ENCODE results near the gene FRYL. TPM values are rescaled to one million over a fixed set of nuclear protein-coding genes. Genes with fewer than 3 reads are reported as not detected.

FRYL gene
- total RNA-seq, 1 experiment from 2014 or later, result 43.1 TPM

DNA sequence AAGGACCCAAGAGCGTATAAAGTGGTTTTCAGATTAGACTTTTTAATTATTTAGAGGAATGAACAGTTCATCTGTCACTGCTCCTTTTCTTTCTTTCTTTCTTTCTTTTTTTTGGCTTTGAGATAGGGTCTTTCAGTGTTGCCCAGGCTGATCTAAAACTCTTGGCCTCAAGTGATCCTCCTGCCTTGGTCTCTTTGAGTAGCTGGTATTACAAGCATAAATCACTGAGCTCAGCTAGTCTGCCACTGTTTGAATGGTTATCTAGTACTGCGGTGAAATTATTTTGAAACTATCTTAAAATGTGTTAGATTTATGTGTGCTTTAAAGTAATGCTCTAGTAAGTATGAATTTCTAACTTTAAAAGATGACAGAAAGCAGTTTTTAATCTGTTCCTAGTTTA lies 6.5 kb upstream of the FRYL start:
- ChIA-PET POLR2A (ENCODE audit: low non-redundant PET) (no interaction called here), CTCF (no interaction called here)
- no peak overlapping the region for H3K4me3 ChIP-seq (ENCODE audit: low read depth, low read length, poor library complexity, severe bottlenecking)
- intact Hi-C loops (cut with micrococcal nuclease; ENCODE audit: unreplicated experiment), result no loop called here
- H3K27me3 ChIP-seq (replicated peaks; ENCODE audit: insufficient read depth, low read depth, low read length, poor library complexity), result no peaks in the 10 kb centered on the region
- no peak for DNase-seq (ENCODE audit: low spot score)
- H3K9me3 ChIP-seq (ENCODE audit: low read depth, low read length, poor library complexity, severe bottlenecking), result no peaks in the 10 kb centered on the region
- TF ChIP-seq EZH2 (IDR thresholded peaks at IDR 0.05; ENCODE audit: borderline replicate concordance, low read depth, low read length, poor library complexity, severe bottlenecking), result no peak
- TF ChIP-seq, protein P1, sequence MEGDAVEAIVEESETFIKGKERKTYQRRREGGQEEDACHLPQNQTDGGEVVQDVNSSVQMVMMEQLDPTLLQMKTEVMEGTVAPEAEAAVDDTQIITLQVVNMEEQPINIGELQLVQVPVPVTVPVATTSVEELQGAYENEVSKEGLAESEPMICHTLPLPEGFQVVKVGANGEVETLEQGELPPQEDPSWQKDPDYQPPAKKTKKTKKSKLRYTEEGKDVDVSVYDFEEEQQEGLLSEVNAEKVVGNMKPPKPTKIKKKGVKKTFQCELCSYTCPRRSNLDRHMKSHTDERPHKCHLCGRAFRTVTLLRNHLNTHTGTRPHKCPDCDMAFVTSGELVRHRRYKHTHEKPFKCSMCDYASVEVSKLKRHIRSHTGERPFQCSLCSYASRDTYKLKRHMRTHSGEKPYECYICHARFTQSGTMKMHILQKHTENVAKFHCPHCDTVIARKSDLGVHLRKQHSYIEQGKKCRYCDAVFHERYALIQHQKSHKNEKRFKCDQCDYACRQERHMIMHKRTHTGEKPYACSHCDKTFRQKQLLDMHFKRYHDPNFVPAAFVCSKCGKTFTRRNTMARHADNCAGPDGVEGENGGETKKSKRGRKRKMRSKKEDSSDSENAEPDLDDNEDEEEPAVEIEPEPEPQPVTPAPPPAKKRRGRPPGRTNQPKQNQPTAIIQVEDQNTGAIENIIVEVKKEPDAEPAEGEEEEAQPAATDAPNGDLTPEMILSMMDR (conservative IDR thresholded peaks at IDR 0.05; ENCODE audit: low read depth, low read length), result no peak
- H3K4me1 ChIP-seq (ENCODE audit: insufficient read depth, low read length, poor library complexity, severe bottlenecking), result no peaks in the 10 kb centered on the region
- BruUV-seq (replicated peaks), result no TSS peak
- no peak overlapping the region for H3K27ac ChIP-seq (ENCODE audit: low read depth, low read length, poor library complexity, severe bottlenecking)
- no peaks in the 10 kb centered on the region for H3K36me3 ChIP-seq (ENCODE audit: insufficient read depth, low read length, poor library complexity, severe bottlenecking)

DNA sequence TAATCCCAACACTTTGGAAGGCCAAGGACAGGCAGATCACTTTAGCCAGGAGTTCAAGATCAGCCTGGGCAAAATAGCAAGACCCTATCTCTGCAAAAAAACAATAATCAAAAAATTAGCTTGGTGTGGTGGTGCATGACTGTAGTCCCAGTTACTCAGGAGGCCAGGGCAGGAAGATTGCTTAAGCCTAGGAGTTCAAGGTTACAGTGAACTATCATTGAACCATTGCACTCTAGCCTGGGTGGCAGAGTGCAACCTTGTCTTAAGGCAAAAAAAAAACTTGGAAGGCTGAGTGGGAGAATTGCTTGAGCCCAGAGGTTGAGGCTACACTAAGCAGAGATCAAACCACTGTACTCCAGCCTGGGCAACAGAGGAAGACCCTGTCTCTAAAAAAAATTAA lies 5.2 kb upstream of the FRYL start:
- Histone ChIP-seq H3K4me1 (ENCODE audit: insufficient read depth, low read length, poor library complexity, severe bottlenecking) (no peaks in the 10 kb centered on the region), H3K27me3 (replicated peaks; ENCODE audit: insufficient read depth, low read depth, low read length, poor library complexity) (no peaks in the 10 kb centered on the region), H3K4me3 (ENCODE audit: low read depth, low read length, poor library complexity, severe bottlenecking) (no peak overlapping the region), H3K27ac (ENCODE audit: low read depth, low read length, poor library complexity, severe bottlenecking) (no peak overlapping the region), H3K36me3 (ENCODE audit: insufficient read depth, low read length, poor library complexity, severe bottlenecking) (no peaks in the 10 kb centered on the region), H3K9me3 (ENCODE audit: low read depth, low read length, poor library complexity, severe bottlenecking) (no peaks in the 10 kb centered on the region)
- POLR2A ChIA-PET (ENCODE audit: low non-redundant PET), result no interaction called here
- intact Hi-C loops (cut with micrococcal nuclease; ENCODE audit: unreplicated experiment), result no loop called here
- BruUV-seq (replicated peaks), result no TSS peak
- no peak for TF ChIP-seq EZH2 (IDR thresholded peaks at IDR 0.05; ENCODE audit: borderline replicate concordance, low read depth, low read length, poor library complexity, severe bottlenecking)
- TF ChIP-seq, protein P1 (conservative IDR thresholded peaks at IDR 0.05; ENCODE audit: low read depth, low read length), result no peak
- CTCF ChIA-PET, result no interaction called here
- DNase-seq (ENCODE audit: low spot score), result no peak

DNA sequence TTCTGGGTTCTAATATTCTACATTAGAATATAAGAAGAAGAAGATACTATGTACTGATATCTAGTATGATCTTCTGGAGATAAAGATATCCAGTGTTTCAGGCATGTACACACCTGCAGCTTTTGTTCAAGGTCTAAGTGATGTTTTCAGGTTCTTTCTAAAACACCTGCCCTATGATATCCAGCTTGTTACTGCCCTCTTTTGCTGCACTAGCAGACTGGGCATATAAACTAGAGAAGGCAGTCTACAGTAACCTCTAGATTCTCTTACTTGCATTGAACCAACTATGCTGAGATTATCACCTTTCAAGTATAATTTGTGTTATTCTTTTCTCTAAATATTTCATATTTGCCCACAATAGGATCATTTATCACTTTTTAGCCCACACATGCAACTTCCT lies 1.9 kb upstream of the FRYL start:
- ChIA-PET POLR2A (ENCODE audit: low non-redundant PET) (no interaction called here), CTCF (no interaction called here)

More for the DNA sequence above, 1.9 kb upstream of the FRYL start:
- Histone ChIP-seq H3K27ac (ENCODE audit: low read depth, low read length, poor library complexity, severe bottlenecking) (no peak overlapping the region), H3K4me1 (ENCODE audit: insufficient read depth, low read length, poor library complexity, severe bottlenecking) (peaks cover 8% of the 10 kb centered on the region), H3K9me3 (ENCODE audit: low read depth, low read length, poor library complexity, severe bottlenecking) (no peaks in the 10 kb centered on the region), H3K4me3 (ENCODE audit: low read depth, low read length, poor library complexity, severe bottlenecking) (no peak overlapping the region), H3K36me3 (ENCODE audit: insufficient read depth, low read length, poor library complexity, severe bottlenecking) (no peaks in the 10 kb centered on the region), H3K27me3 (replicated peaks; ENCODE audit: insufficient read depth, low read depth, low read length, poor library complexity) (no peaks in the 10 kb centered on the region)
- intact Hi-C loops (cut with micrococcal nuclease; ENCODE audit: unreplicated experiment), result loop anchor here (2.0 kb wide), 1 partner anchor 119 kb away; no protein-coding TSS in a partner anchor
- no peak for DNase-seq (ENCODE audit: low spot score)
- no peak for TF ChIP-seq EZH2 (IDR thresholded peaks at IDR 0.05; ENCODE audit: borderline replicate concordance, low read depth, low read length, poor library complexity, severe bottlenecking)
- TF ChIP-seq, protein P1 (conservative IDR thresholded peaks at IDR 0.05; ENCODE audit: low read depth, low read length), result no peak
- BruUV-seq (replicated peaks), result no TSS peak

All from A673 (cell line).